MG63 (cell line): ENCODE measurements around the gene ZFAND6. TPM values are rescaled to one million over a fixed set of nuclear protein-coding genes. Genes with fewer than 3 reads are reported as not detected.
A peak's percentile ranks its signal among the peaks of the same experiment; 100 is the strongest.
"Not testable (repeated sequence)": the region's sequence is repeated elsewhere in the genome, so short reads cannot be mapped to it uniquely, and the experiment has no call there.

Experiments used
- DNase-seq: peaks from one replicate; pipeline ENCODE4 v3.0.0-alpha.2; 2020
- H3K27me3 ChIP-seq: fragments of 250-450 bp; sonication (Bioruptor Pico); 2 replicates; pipeline ENCODE4 v1.5.1; 2020; ENCODE audit warnings: mild to moderate bottlenecking, moderate library complexity
- H3K36me3 ChIP-seq: fragments of 250-450 bp; sonication (Bioruptor Pico); 2 replicates; pipeline ENCODE4 v1.5.1; 2020; ENCODE audit warnings: mild to moderate bottlenecking, moderate library complexity
- H3K4me3 ChIP-seq: fragments of 250-450 bp; sonication (Bioruptor Pico); 2 replicates; pipeline ENCODE4 v1.5.1; 2020; ENCODE audit warnings: mild to moderate bottlenecking, moderate library complexity
- H3K9me3 ChIP-seq: fragments of 250-450 bp; sonication (Bioruptor Pico); 2 replicates; pipeline ENCODE4 v1.5.1; 2020; ENCODE audit warnings: mild to moderate bottlenecking, moderate library complexity
- total RNA-seq: library from RNA; depleted of rRNA; stranded (reverse); fragments of >200 nt; shearing (Covaris generic); gene quantifications from 2 replicates; pipeline ENCODE4 v1.2.3, GENCODE V29; 2014; ENCODE audit warnings: low replicate concordance

ZFAND6 gene
- total RNA-seq, 1 experiment from 2014 or later: 174 TPM

GRCh38 chr15:80036071-80036470, 23.4 kb upstream of the ZFAND6 start:
- Histone ChIP-seq H3K9me3 (no peaks in the 10 kb centered on the region; the same call in 1 of the 2 replicates), H3K27me3 (no peaks in the 10 kb centered on the region), H3K4me3 (no peak overlapping the region), H3K36me3 (no peaks in the 10 kb centered on the region)
- no peak for DNase-seq

- H3K9me3 ChIP-seq: no peaks in the 10 kb centered on the region; the same call in 1 of the 2 replicates
- H3K36me3 ChIP-seq: no peaks in the 10 kb centered on the region
- H3K4me3 ChIP-seq: no peak overlapping the region
- no peaks in the 10 kb centered on the region for H3K27me3 ChIP-seq
- no peak for DNase-seq
Observed at GRCh38 chr15:80041494-80042253, 17.8 kb upstream of the ZFAND6 start.

- no peak for DNase-seq
- H3K4me3 ChIP-seq: no peak overlapping the region
- no peaks in the 10 kb centered on the region for H3K36me3 ChIP-seq
- no peaks in the 10 kb centered on the region; the same call in 1 of the 2 replicates for H3K9me3 ChIP-seq
- no peaks in the 10 kb centered on the region for H3K27me3 ChIP-seq
Observed at GRCh38 chr15:80042568-80042967, 16.9 kb upstream of the ZFAND6 start.

GRCh38 chr15:80045219-80045618, 14.3 kb upstream of the ZFAND6 start:
- DNase-seq, H3K36me3 ChIP-seq, H3K27me3 ChIP-seq, H3K4me3 ChIP-seq, H3K9me3 ChIP-seq: not testable (repeated sequence)

GRCh38 chr15:80049046-80049445, 10.4 kb upstream of the ZFAND6 start:
- no peak for DNase-seq
- no peaks in the 10 kb centered on the region for H3K9me3 ChIP-seq
- H3K4me3 ChIP-seq: no peak overlapping the region
- H3K36me3 ChIP-seq: no peaks in the 10 kb centered on the region
- no peaks in the 10 kb centered on the region for H3K27me3 ChIP-seq

GRCh38 chr15:80052597-80053304, 6.7 kb upstream of the ZFAND6 start:
- Histone ChIP-seq H3K9me3 (no peaks in the 10 kb centered on the region), H3K27me3 (no peaks in the 10 kb centered on the region), H3K36me3 (no peaks in the 10 kb centered on the region), H3K4me3 (no peak overlapping the region)
- DNase-seq: no peak

GRCh38 chr15:80055933-80056332, 3.5 kb upstream of the ZFAND6 start:
- no peak overlapping the region for H3K4me3 ChIP-seq
- no peak for DNase-seq
- H3K36me3 ChIP-seq: no peaks in the 10 kb centered on the region
- no peaks in the 10 kb centered on the region for H3K27me3 ChIP-seq
- H3K9me3 ChIP-seq: no peaks in the 10 kb centered on the region

GRCh38 chr15:80058044-80058443, 1.4 kb upstream of the ZFAND6 start:
- H3K36me3 ChIP-seq: no peaks in the 10 kb centered on the region
- no peak for DNase-seq
- H3K9me3 ChIP-seq: no peaks in the 10 kb centered on the region
- H3K4me3 ChIP-seq: no peak overlapping the region
- H3K27me3 ChIP-seq: no peaks in the 10 kb centered on the region

- Histone ChIP-seq H3K36me3 (no peaks in the 10 kb centered on the region), H3K27me3 (no peaks in the 10 kb centered on the region), H3K9me3 (no peaks in the 10 kb centered on the region), H3K4me3 (peak overlapping the region; percentile 82)
- peak; percentile 79 for DNase-seq
Observed at GRCh38 chr15:80059786-80060355, 395 bp downstream of the ZFAND6 start.

- Histone ChIP-seq H3K4me3 (peak overlapping the region; percentile 82), H3K36me3 (no peaks in the 10 kb centered on the region), H3K9me3 (no peaks in the 10 kb centered on the region), H3K27me3 (no peaks in the 10 kb centered on the region)
- DNase-seq: peak; percentile 69
Observed at GRCh38 chr15:80060356-80061006, 1.0 kb downstream of the ZFAND6 start.

- Histone ChIP-seq H3K4me3 (peak overlapping the region; percentile 82), H3K9me3 (no peaks in the 10 kb centered on the region), H3K36me3 (no peaks in the 10 kb centered on the region), H3K27me3 (no peaks in the 10 kb centered on the region)
- no peak for DNase-seq
Observed at GRCh38 chr15:80061582-80061981, 2.1 kb downstream of the ZFAND6 start.

- no peaks in the 10 kb centered on the region for H3K27me3 ChIP-seq
- H3K36me3 ChIP-seq: no peaks in the 10 kb centered on the region
- H3K4me3 ChIP-seq: no peak overlapping the region
- H3K9me3 ChIP-seq: no peaks in the 10 kb centered on the region
- no peak for DNase-seq
Observed at GRCh38 chr15:80066912-80067311, 7.4 kb downstream of the ZFAND6 start.

- H3K36me3 ChIP-seq: no peaks in the 10 kb centered on the region
- no peaks in the 10 kb centered on the region for H3K27me3 ChIP-seq
- DNase-seq: peak; percentile 40
- H3K4me3 ChIP-seq: no peak overlapping the region
- H3K9me3 ChIP-seq: no peaks in the 10 kb centered on the region
Observed at GRCh38 chr15:80068578-80068977, 9.1 kb downstream of the ZFAND6 start.

GRCh38 chr15:80070840-80071239, 11.4 kb downstream of the ZFAND6 start:
- no peak for DNase-seq
- Histone ChIP-seq H3K9me3 (no peaks in the 10 kb centered on the region), H3K4me3 (no peak overlapping the region), H3K36me3 (peaks cover 2% of the 10 kb centered on the region), H3K27me3 (no peaks in the 10 kb centered on the region)

- no peak for DNase-seq
- Histone ChIP-seq H3K4me3 (peak overlapping the region; percentile 51), H3K36me3 (peaks cover 2% of the 10 kb centered on the region)
Observed at GRCh38 chr15:80071652-80072051, 12.2 kb downstream of the ZFAND6 start.

GRCh38 chr15:80072285-80072994, 13.0 kb downstream of the ZFAND6 start:
- Histone ChIP-seq H3K27me3 (no peaks in the 10 kb centered on the region), H3K36me3 (peaks cover 2% of the 10 kb centered on the region), H3K4me3 (peak overlapping the region; percentile 51), H3K9me3 (no peaks in the 10 kb centered on the region)
- DNase-seq: peak; percentile 16

More at GRCh38 chr15:80071652-80072051, 12.2 kb downstream of the ZFAND6 start:
- H3K9me3 ChIP-seq: no peaks in the 10 kb centered on the region
- H3K27me3 ChIP-seq: no peaks in the 10 kb centered on the region
